Spleen (tissue), 7 donors: ENCODE measurements around the gene ARID3A.
"Not testable (repeated sequence)": the region's sequence is repeated elsewhere in the genome, so short reads cannot be mapped to it uniquely, and the experiment has no call there.

Experiments
- CTCF ChIP-seq, 11 experiments: fragments of 200-600 bp in 7 of 11; fragments of 450-650 bp in 4 of 11; sonication (generic) in 4 of 11; IDR thresholded peaks in 8 of 11; conservative IDR thresholded peaks in 3 of 11; 1 replicate in 7 of 11; 2 replicates in 4 of 11; pipeline versions ENCODE4 v1.4.0 to v1.8.0; 2016 to 2021; ENCODE audit warnings: antibody characterized with exemption in 11 of 11, inconsistent platforms in 4 of 11, mild to moderate bottlenecking in 1 of 11
- POLR2A ChIP-seq, 3 donors: fragments of 450-650 bp; IDR thresholded peaks; one replicate each; pipeline ENCODE4 v1.5.1; 2017; ENCODE audit warnings: antibody characterized with exemption in 3 of 3, mild to moderate bottlenecking in 1 of 3
- POLR2AphosphoS5 ChIP-seq, 3 donors: sonication (generic); formaldehyde crosslinking; IDR thresholded peaks; one replicate each; pipeline ENCODE4 v1.5.1; 2017; ENCODE audit warnings: antibody characterized with exemption in 3 of 3
- donor health status: DM: no; HTN: no; CAD: no; lungs with moderate emphysema.
- donor health status: DM: no; HTN: no; CAD: no.
- donor health status: DM: no; HTN: no; CAD: no.

GRCh38 chr19:878751-879561, 46.9 kb upstream of the ARID3A start:
- TF ChIP-seq CTCF (IDR thresholded peaks at IDR 0.05 in 8 of 11, conservative IDR thresholded peaks at IDR 0.05 in 3 of 11); POLR2A (IDR thresholded peaks at IDR 0.05); POLR2AphosphoS5 (IDR thresholded peaks at IDR 0.05): not testable (repeated sequence)
